Panc1 (cell line): Measurements from ENCODE around the gene CALCR. TPM values are rescaled to one million over a fixed set of nuclear protein-coding genes. Genes with fewer than 3 reads are reported as not detected.

Source experiments
- ATAC-seq: fragments of 200-7000 bp; cut with Tn5 transposase; 2 replicates; pipeline ENCODE4 v1.9.1; 2020; ENCODE audit warnings: mild to moderate bottlenecking, moderate library complexity
- BruUV-seq: library from RNA; stranded (reverse); fragments of 400-500 nt; replicated peaks from 2 replicates; lab custom pipeline; 2021; lab: Mats Ljungman, UMichigan
- CTCF ChIA-PET: fragments of 300-600 bp; sonication (Branson Sonifier 250); formaldehyde crosslinking; loops from one replicate; lab custom pipeline; 2022; ENCODE audit warnings: antibody characterized with exemption; lab: Charles Lee
- POLR2A ChIA-PET: fragments of 300-600 bp; sonication (Branson Sonifier 250); formaldehyde crosslinking; loops from one replicate; lab custom pipeline; 2022; ENCODE audit warnings: antibody characterized with exemption; lab: Charles Lee
- DNase-seq: peaks from one replicate; pipeline ENCODE4 v3.0.0-alpha.2; 2010; ENCODE audit warnings: low read depth, low spot score
- H3K27ac ChIP-seq: 2 replicates; pipeline ENCODE4 v1.5.1; 2011; ENCODE audit warnings: mild to moderate bottlenecking, low read length, inconsistent platforms
- H3K27me3 ChIP-seq: fragments of 200-500 bp; sonication (Bioruptor generic); 2 replicates; pipeline ENCODE4 v1.6.0; 2014; ENCODE audit warnings: low read length, inconsistent platforms; ENCODE audit not compliant: control insufficient read depth, insufficient read depth
- H3K36me3 ChIP-seq: fragments of 200-500 bp; sonication (Bioruptor generic); 2 replicates; pipeline ENCODE4 v1.5.1; 2014; ENCODE audit warnings: inconsistent platforms, mild to moderate bottlenecking, low read length, moderate library complexity; ENCODE audit not compliant: control insufficient read depth, insufficient read depth
- H3K4me1 ChIP-seq: 2 replicates; pipeline ENCODE4 v1.5.1; 2011; ENCODE audit warnings: inconsistent platforms, mild to moderate bottlenecking, low read length, moderate library complexity; ENCODE audit not compliant: control insufficient read depth, insufficient read depth
- H3K4me3 ChIP-seq, 2 experiments: 2 replicates each; pipeline ENCODE4 v1.5.1; 2011 to 2012; ENCODE audit warnings: low read depth in 2 of 2, low read length in 2 of 2, mild to moderate bottlenecking in 2 of 2, inconsistent platforms in 1 of 2, moderate library complexity in 1 of 2
- H3K9me3 ChIP-seq: fragments of 200-500 bp; sonication (Bioruptor generic); 2 replicates; pipeline ENCODE4 v1.5.1; 2014; ENCODE audit warnings: low read depth, mild to moderate bottlenecking, inconsistent platforms, low read length, moderate library complexity; ENCODE audit not compliant: control insufficient read depth, insufficient read depth
- CTCF ChIP-seq: fragments of 450-650 bp; IDR thresholded peaks from 2 replicates; pipeline ENCODE4 v1.5.1; 2017; ENCODE audit warnings: mild to moderate bottlenecking
- POLR2AphosphoS5 ChIP-seq: IDR thresholded peaks from 2 replicates; pipeline ENCODE4 v1.6.1; 2012; ENCODE audit warnings: mild to moderate bottlenecking, low read depth, low read length, moderate library complexity
- SIN3A ChIP-seq: IDR thresholded peaks from 2 replicates; pipeline ENCODE4 v1.6.1; 2012; ENCODE audit warnings: low read depth, mild to moderate bottlenecking, low read length, moderate library complexity, borderline replicate concordance; ENCODE audit not compliant: insufficient read depth
- TCF7L2 ChIP-seq: IDR thresholded peaks from 2 replicates; pipeline ENCODE4 v1.6.1; 2011; ENCODE audit warnings: mild to moderate bottlenecking, low read depth, low read length, inconsistent platforms
- in situ Hi-C: cut with HindIII; loops from 2 replicates; pipeline ENCODE4 v1.10.0; 2016; ENCODE audit warnings: low sequenced_read_pairs, low pct_unique_long_range_greater_than_20kb
- intact Hi-C: fragments of 100-400 bp; cut with micrococcal nuclease; formaldehyde crosslinking; loops from one replicate; pipeline ENCODE4 v1.10.0; 2022; ENCODE audit not compliant: unreplicated experiment
- total RNA-seq: library from RNA; stranded (reverse); gene quantifications from one replicate; pipeline ENCODE4 v1.2.1, GENCODE V29; 2021; ENCODE audit not compliant: unreplicated experiment
- TF ChIP-seq, protein P1 (sequence below), 2 experiments: IDR thresholded peaks; 2 replicates each; pipeline ENCODE4 v1.6.1; 2011 to 2012; ENCODE audit warnings: low read depth in 2 of 2, control low read depth in 1 of 2, low read length in 1 of 2, mild to moderate bottlenecking in 1 of 2, moderate library complexity in 1 of 2; ENCODE audit not compliant: insufficient read depth in 1 of 2

CALCR gene
- total RNA-seq, 1 experiment from 2014 or later, result 0.10 TPM

DNA sequence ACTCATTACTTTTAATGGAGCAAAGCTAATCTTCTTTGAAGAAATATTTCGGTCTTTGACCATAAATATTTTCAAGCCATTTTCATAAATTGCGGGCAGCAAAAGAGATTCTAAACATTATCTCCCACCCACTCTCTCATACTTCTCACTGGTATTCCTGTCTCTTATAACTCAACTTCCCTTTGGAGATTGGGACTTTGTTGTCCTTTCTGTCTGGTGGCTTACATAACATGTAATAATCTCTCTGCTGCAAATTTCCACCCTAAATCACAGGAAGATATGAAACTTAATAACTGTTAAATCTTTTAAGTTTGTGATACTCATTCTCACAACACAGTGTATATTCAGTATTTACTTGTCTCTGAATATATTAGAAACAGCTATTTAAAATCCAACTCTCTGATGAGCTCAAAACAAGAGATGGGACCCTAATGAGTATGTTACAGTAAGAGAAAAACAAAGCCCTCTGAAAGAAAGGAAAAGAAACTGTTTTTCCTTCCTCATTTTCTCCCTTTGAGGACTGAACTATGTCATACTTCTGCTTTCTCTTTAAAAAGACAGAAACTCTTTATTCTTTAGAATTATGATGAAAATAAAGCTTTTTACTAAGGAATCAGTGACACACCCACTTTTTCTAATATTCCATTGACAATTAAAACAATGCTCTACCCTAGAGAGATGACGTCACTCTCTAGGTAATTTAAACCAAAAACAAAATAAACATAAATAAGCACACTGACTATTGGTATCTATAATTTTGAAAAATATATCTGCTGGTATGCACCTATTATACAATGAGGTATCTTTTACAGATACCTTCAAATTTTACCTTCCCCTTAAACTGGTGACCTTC lies 14.7 kb downstream of the CALCR start:
- in situ Hi-C loops, result no loop called here
- BruUV-seq, result no TSS peak
- intact Hi-C loops, result no loop called here
- no peak overlapping the region for H3K27ac ChIP-seq
- TF ChIP-seq, protein P1, sequence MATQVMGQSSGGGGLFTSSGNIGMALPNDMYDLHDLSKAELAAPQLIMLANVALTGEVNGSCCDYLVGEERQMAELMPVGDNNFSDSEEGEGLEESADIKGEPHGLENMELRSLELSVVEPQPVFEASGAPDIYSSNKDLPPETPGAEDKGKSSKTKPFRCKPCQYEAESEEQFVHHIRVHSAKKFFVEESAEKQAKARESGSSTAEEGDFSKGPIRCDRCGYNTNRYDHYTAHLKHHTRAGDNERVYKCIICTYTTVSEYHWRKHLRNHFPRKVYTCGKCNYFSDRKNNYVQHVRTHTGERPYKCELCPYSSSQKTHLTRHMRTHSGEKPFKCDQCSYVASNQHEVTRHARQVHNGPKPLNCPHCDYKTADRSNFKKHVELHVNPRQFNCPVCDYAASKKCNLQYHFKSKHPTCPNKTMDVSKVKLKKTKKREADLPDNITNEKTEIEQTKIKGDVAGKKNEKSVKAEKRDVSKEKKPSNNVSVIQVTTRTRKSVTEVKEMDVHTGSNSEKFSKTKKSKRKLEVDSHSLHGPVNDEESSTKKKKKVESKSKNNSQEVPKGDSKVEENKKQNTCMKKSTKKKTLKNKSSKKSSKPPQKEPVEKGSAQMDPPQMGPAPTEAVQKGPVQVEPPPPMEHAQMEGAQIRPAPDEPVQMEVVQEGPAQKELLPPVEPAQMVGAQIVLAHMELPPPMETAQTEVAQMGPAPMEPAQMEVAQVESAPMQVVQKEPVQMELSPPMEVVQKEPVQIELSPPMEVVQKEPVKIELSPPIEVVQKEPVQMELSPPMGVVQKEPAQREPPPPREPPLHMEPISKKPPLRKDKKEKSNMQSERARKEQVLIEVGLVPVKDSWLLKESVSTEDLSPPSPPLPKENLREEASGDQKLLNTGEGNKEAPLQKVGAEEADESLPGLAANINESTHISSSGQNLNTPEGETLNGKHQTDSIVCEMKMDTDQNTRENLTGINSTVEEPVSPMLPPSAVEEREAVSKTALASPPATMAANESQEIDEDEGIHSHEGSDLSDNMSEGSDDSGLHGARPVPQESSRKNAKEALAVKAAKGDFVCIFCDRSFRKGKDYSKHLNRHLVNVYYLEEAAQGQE (IDR thresholded peaks at IDR 0.05; ENCODE audit: insufficient read depth in 1 of 2, low read depth in 2 of 2, low read length in 1 of 2), result no peak
- TF ChIP-seq TCF7L2 (no peak), SIN3A (no peak), POLR2AphosphoS5 (no peak), CTCF (no peak)
- H3K36me3 ChIP-seq, result no peaks in the 10 kb centered on the region
- ATAC-seq, result no peak
- H3K9me3 ChIP-seq, result no peaks in the 10 kb centered on the region
- POLR2A ChIA-PET, result interaction anchor here (0.6 kb wide), 1 partner anchor 171 kb away, joined by 4 read pairs; no protein-coding TSS in a partner anchor
- H3K27me3 ChIP-seq, result no peaks in the 10 kb centered on the region
- DNase-seq, result no peak
- no peak overlapping the region for H3K4me3 ChIP-seq
- CTCF ChIA-PET, result no interaction called here
- no peaks in the 10 kb centered on the region for H3K4me1 ChIP-seq

DNA sequence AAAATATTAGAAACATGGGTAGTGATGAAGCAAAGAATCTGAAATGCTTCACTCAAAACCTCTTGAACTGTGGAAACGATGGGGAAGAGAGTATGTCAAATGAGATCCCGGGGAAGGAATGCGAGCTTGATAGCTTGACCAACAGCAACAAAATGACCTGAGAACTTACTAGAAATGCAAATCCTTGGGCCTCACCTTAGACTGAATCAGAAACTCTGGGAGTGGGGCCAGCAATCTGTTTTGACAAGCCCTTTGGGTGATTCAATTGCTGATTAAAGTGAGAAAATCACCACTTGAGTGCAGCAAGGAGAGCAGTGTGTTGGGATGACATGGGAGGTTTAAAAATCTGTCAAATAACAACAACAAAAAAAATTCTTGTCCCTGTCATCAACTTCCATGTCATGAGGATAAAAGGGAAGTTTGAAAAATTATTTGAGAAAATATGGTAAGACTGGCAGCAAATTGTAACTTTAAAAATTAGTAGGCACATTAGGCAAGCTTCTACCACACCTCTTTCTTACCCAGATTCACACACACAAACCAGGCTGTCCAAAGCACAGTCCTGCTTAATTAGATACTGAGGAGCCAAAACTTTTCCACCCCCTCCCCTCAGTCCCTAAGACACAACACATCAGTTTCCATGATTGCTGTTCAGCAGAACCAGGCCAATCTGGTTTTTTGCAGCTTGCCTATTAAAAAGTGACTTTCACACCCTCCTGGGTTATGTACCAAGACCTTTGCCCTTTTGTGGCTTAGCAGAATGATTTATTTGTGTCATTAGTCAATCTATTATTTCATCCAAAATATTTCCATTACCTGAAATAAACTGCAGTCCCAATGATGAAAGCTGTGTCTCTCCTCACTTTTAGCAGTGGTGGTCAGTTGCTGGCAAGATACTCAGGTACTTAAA lies 15.6 kb downstream of the CALCR start:
- intact Hi-C loops, result no loop called here
- in situ Hi-C loops, result no loop called here
- CTCF ChIA-PET, result no interaction called here
- H3K27me3 ChIP-seq, result no peaks in the 10 kb centered on the region
- DNase-seq (no peak), ATAC-seq (no peak)
- H3K36me3 ChIP-seq, result no peaks in the 10 kb centered on the region
- no TSS peak for BruUV-seq
- TF ChIP-seq CTCF (no peak), SIN3A (no peak), POLR2AphosphoS5 (no peak), TCF7L2 (no peak)
- TF ChIP-seq, protein P1 (IDR thresholded peaks at IDR 0.05; ENCODE audit: insufficient read depth in 1 of 2, low read depth in 2 of 2, low read length in 1 of 2), result no peak
- no peaks in the 10 kb centered on the region for H3K9me3 ChIP-seq
- POLR2A ChIA-PET, result interaction anchor here (0.6 kb wide), 1 partner anchor 170 kb away, joined by 4 read pairs; no protein-coding TSS in a partner anchor
- no peaks in the 10 kb centered on the region for H3K4me1 ChIP-seq
- no peak overlapping the region for H3K4me3 ChIP-seq
- no peak overlapping the region for H3K27ac ChIP-seq
